ENCODE data around the gene RAB23.
A peak's percentile ranks its signal among the peaks of the same experiment; 100 is the strongest.

RAB23 gene

GRCh38 chr6:57257911-57258541 is 35.9 kb upstream of the RAB23 start:
- H3K9ac ChIP-seq (ENCODE audit: low read depth in 1 of 2, low read length in 2 of 2) = no peak overlapping the region
- no peaks in the 10 kb centered on the region for H3K9me3 ChIP-seq (ENCODE audit: control insufficient read depth in 2 of 2, low read length in 2 of 2)
- peak overlapping the region in 1 of 2 donors; percentile 27 for H3K4me3 ChIP-seq (ENCODE audit: low read length in 2 of 2)
- no peaks in the 10 kb centered on the region for H3K36me3 ChIP-seq (ENCODE audit: control insufficient read depth in 2 of 2, insufficient read depth in 2 of 2, low read length in 2 of 2)
- peak overlapping the region; percentile 69 for H3K27ac ChIP-seq (ENCODE audit: low read depth in 2 of 2, low read length in 2 of 2)
- H3K4me1 ChIP-seq (ENCODE audit: control insufficient read depth in 2 of 2, insufficient read depth in 2 of 2, low read length in 2 of 2) = no peaks in the 10 kb centered on the region
- no peaks in the 10 kb centered on the region for H3K27me3 ChIP-seq (ENCODE audit: control insufficient read depth in 2 of 2, insufficient read depth in 2 of 2, low read length in 2 of 2)

GRCh38 chr6:57256541-57256940 is 34.4 kb upstream of the RAB23 start:
- no peaks in the 10 kb centered on the region for H3K9me3 ChIP-seq (ENCODE audit: control insufficient read depth in 2 of 2, low read length in 2 of 2)
- no peak overlapping the region for H3K4me3 ChIP-seq (ENCODE audit: low read length in 2 of 2)
- no peaks in the 10 kb centered on the region for H3K27me3 ChIP-seq (ENCODE audit: control insufficient read depth in 2 of 2, insufficient read depth in 2 of 2, low read length in 2 of 2)
- H3K4me1 ChIP-seq (ENCODE audit: control insufficient read depth in 2 of 2, insufficient read depth in 2 of 2, low read length in 2 of 2) = no peaks in the 10 kb centered on the region
- H3K36me3 ChIP-seq (ENCODE audit: control insufficient read depth in 2 of 2, insufficient read depth in 2 of 2, low read length in 2 of 2) = no peaks in the 10 kb centered on the region
- H3K9ac ChIP-seq (ENCODE audit: low read depth in 1 of 2, low read length in 2 of 2) = no peak overlapping the region
- no peak overlapping the region for H3K27ac ChIP-seq (ENCODE audit: low read depth in 2 of 2, low read length in 2 of 2)

- Histone ChIP-seq H3K4me1 (ENCODE audit: control insufficient read depth in 2 of 2, insufficient read depth in 2 of 2, low read length in 2 of 2) (no peaks in the 10 kb centered on the region), H3K9ac (ENCODE audit: low read depth in 1 of 2, low read length in 2 of 2) (no peak overlapping the region), H3K4me3 (ENCODE audit: low read length in 2 of 2) (no peak overlapping the region), H3K36me3 (ENCODE audit: control insufficient read depth in 2 of 2, insufficient read depth in 2 of 2, low read length in 2 of 2) (no peaks in the 10 kb centered on the region), H3K27me3 (ENCODE audit: control insufficient read depth in 2 of 2, insufficient read depth in 2 of 2, low read length in 2 of 2) (no peaks in the 10 kb centered on the region), H3K9me3 (ENCODE audit: control insufficient read depth in 2 of 2, low read length in 2 of 2) (no peaks in the 10 kb centered on the region), H3K27ac (ENCODE audit: low read depth in 2 of 2, low read length in 2 of 2) (no peak overlapping the region)
Measured at GRCh38 chr6:57255451-57256169, 33.5 kb upstream of the RAB23 start.

DNA sequence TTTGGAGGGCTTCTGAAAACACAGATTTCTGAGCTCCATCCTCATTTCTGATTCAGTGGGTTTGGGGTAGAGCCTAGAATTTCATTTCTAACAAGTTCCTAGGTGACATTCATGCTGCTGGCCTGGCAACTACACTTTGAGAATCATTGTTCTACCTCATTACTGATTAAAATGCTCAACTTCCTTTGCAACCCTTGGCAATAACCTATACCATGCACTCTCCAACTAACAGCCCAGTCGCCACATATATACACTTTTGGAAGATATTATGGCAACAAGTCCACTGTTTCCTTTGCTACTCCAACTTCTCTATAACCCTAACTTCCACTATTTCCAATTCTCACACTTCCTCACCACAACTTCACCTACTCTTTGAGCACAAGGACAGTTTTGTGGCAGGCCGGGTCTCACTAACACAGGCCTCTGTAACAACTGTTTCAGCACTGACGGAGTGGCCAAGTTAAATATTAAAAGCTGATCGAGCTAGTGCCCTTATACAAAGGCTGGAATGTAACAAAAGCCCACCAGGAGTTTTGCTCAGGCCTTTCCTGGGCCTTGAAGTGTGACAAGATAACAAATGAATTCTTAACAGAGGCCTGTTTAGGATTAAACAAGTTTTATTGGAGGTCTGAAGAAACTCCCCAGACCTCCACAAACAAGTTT is 32.1 kb upstream of the RAB23 start:
- no peaks in the 10 kb centered on the region for H3K9me3 ChIP-seq (ENCODE audit: control insufficient read depth in 2 of 2, low read length in 2 of 2)
- H3K4me3 ChIP-seq (ENCODE audit: low read length in 2 of 2) = no peak overlapping the region
- no peaks in the 10 kb centered on the region for H3K27me3 ChIP-seq (ENCODE audit: control insufficient read depth in 2 of 2, insufficient read depth in 2 of 2, low read length in 2 of 2)
- peak overlapping the region; percentile 12 to 46 for H3K27ac ChIP-seq (ENCODE audit: low read depth in 2 of 2, low read length in 2 of 2)
- no peak overlapping the region for H3K9ac ChIP-seq (ENCODE audit: low read depth in 1 of 2, low read length in 2 of 2)
- H3K4me1 ChIP-seq (ENCODE audit: control insufficient read depth in 2 of 2, insufficient read depth in 2 of 2, low read length in 2 of 2) = no peaks in the 10 kb centered on the region
- H3K36me3 ChIP-seq (ENCODE audit: control insufficient read depth in 2 of 2, insufficient read depth in 2 of 2, low read length in 2 of 2) = no peaks in the 10 kb centered on the region

GRCh38 chr6:57252975-57253374 is 30.9 kb upstream of the RAB23 start:
- H3K4me3 ChIP-seq (ENCODE audit: low read length in 2 of 2) = no peak overlapping the region
- no peaks in the 10 kb centered on the region for H3K9me3 ChIP-seq (ENCODE audit: control insufficient read depth in 2 of 2, low read length in 2 of 2)
- no peaks in the 10 kb centered on the region for H3K4me1 ChIP-seq (ENCODE audit: control insufficient read depth in 2 of 2, insufficient read depth in 2 of 2, low read length in 2 of 2)
- H3K27me3 ChIP-seq (ENCODE audit: control insufficient read depth in 2 of 2, insufficient read depth in 2 of 2, low read length in 2 of 2) = no peaks in the 10 kb centered on the region
- no peaks in the 10 kb centered on the region for H3K36me3 ChIP-seq (ENCODE audit: control insufficient read depth in 2 of 2, insufficient read depth in 2 of 2, low read length in 2 of 2)
- no peak overlapping the region for H3K9ac ChIP-seq (ENCODE audit: low read depth in 1 of 2, low read length in 2 of 2)
- peak overlapping the region; percentile 67 for H3K27ac ChIP-seq (ENCODE audit: low read depth in 2 of 2, low read length in 2 of 2)

DNA sequence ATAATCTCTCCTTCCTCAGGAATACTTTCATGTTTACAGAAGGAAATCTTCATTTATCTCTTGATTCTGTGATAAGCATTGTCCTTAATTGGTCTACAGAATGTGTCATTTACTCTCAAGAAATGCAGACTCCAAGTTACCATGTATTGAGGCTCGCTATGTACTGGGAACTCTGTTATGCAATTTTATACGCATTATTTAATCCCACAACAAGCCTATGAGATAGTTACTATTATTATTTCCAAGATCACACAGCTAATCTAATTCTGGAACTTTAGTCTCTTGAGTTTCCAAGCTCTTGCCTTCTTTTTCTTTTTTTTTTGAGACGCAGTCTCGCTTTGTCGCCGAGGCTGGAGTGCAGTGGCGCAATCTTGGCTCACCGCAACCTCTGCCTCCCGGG is 30.0 kb upstream of the RAB23 start:
- Histone ChIP-seq H3K36me3 (ENCODE audit: control insufficient read depth in 2 of 2, insufficient read depth in 2 of 2, low read length in 2 of 2) (no peaks in the 10 kb centered on the region), H3K27me3 (ENCODE audit: control insufficient read depth in 2 of 2, insufficient read depth in 2 of 2, low read length in 2 of 2) (no peaks in the 10 kb centered on the region), H3K4me3 (ENCODE audit: low read length in 2 of 2) (no peak overlapping the region), H3K9me3 (ENCODE audit: control insufficient read depth in 2 of 2, low read length in 2 of 2) (no peaks in the 10 kb centered on the region), H3K4me1 (ENCODE audit: control insufficient read depth in 2 of 2, insufficient read depth in 2 of 2, low read length in 2 of 2) (no peaks in the 10 kb centered on the region), H3K9ac (ENCODE audit: low read depth in 1 of 2, low read length in 2 of 2) (no peak overlapping the region), H3K27ac (ENCODE audit: low read depth in 2 of 2, low read length in 2 of 2) (peak overlapping the region; percentile 67)

GRCh38 chr6:57250348-57250747 is 28.2 kb upstream of the RAB23 start:
- Histone ChIP-seq H3K4me1 (ENCODE audit: control insufficient read depth in 2 of 2, insufficient read depth in 2 of 2, low read length in 2 of 2) (no peaks in the 10 kb centered on the region), H3K27me3 (ENCODE audit: control insufficient read depth in 2 of 2, insufficient read depth in 2 of 2, low read length in 2 of 2) (no peaks in the 10 kb centered on the region), H3K27ac (ENCODE audit: low read depth in 2 of 2, low read length in 2 of 2) (no peak overlapping the region), H3K36me3 (ENCODE audit: control insufficient read depth in 2 of 2, insufficient read depth in 2 of 2, low read length in 2 of 2) (no peaks in the 10 kb centered on the region), H3K4me3 (ENCODE audit: low read length in 2 of 2) (no peak overlapping the region), H3K9me3 (ENCODE audit: control insufficient read depth in 2 of 2, low read length in 2 of 2) (no peaks in the 10 kb centered on the region), H3K9ac (ENCODE audit: low read depth in 1 of 2, low read length in 2 of 2) (no peak overlapping the region)

DNA sequence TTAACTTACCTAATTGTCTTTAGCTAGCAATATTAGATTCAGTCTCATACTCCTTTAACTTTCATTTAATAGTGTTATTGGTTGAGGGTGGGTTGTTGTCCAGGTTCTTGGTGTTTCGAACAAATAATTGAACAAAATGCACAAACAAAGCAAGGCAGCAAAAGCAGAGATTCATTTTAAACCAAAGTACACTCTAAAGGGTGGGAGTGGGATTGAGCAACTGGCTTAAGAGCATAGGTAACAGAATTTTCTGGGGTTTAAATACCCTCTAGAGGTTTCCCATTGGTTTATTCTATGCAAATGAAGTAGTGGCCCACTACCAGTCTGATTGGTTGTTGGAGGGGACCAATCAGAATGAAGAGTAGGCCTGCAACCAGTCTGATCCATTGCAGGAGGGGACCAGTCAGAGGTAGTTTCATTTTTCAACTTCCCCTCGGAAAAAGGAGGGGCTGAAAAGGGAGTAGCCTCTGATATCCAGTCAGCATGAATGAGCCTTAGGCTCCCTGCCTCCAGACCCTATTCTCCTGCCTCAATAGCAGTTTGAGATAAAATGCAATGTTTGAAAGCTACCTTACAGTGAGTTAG is 26.3 kb upstream of the RAB23 start:
- Histone ChIP-seq H3K4me3 (ENCODE audit: low read length in 2 of 2) (no peak overlapping the region), H3K4me1 (ENCODE audit: control insufficient read depth in 2 of 2, insufficient read depth in 2 of 2, low read length in 2 of 2) (no peaks in the 10 kb centered on the region), H3K9me3 (ENCODE audit: control insufficient read depth in 2 of 2, low read length in 2 of 2) (no peaks in the 10 kb centered on the region), H3K27ac (ENCODE audit: low read depth in 2 of 2, low read length in 2 of 2) (no peak overlapping the region), H3K27me3 (ENCODE audit: control insufficient read depth in 2 of 2, insufficient read depth in 2 of 2, low read length in 2 of 2) (no peaks in the 10 kb centered on the region), H3K36me3 (ENCODE audit: control insufficient read depth in 2 of 2, insufficient read depth in 2 of 2, low read length in 2 of 2) (no peaks in the 10 kb centered on the region), H3K9ac (ENCODE audit: low read depth in 1 of 2, low read length in 2 of 2) (no peak overlapping the region)

GRCh38 chr6:57247603-57248002 is 25.5 kb upstream of the RAB23 start:
- Histone ChIP-seq H3K27ac (ENCODE audit: low read depth in 2 of 2, low read length in 2 of 2) (no peak overlapping the region), H3K9me3 (ENCODE audit: control insufficient read depth in 2 of 2, low read length in 2 of 2) (no peaks in the 10 kb centered on the region), H3K27me3 (ENCODE audit: control insufficient read depth in 2 of 2, insufficient read depth in 2 of 2, low read length in 2 of 2) (no peaks in the 10 kb centered on the region), H3K4me3 (ENCODE audit: low read length in 2 of 2) (no peak overlapping the region), H3K4me1 (ENCODE audit: control insufficient read depth in 2 of 2, insufficient read depth in 2 of 2, low read length in 2 of 2) (no peaks in the 10 kb centered on the region), H3K36me3 (ENCODE audit: control insufficient read depth in 2 of 2, insufficient read depth in 2 of 2, low read length in 2 of 2) (no peaks in the 10 kb centered on the region), H3K9ac (ENCODE audit: low read depth in 1 of 2, low read length in 2 of 2) (no peak overlapping the region)

DNA sequence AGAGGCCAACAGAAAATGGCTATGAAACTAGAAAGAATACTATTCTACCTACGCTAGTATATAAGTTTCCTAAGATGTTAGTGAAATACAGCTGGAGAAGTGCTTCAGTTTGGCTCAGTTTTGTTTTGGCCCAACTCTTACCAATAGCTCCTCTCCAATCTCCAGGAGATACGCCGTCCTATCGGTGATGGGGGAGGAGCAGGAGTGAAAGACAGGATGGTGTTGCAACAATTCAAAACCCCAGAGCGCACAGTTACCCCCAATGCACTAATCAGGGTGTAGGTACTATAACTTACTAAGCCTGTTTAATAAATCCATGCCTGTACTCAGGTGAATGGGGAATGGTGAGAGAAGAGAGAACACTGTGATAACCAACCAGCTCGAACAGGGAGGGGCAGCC is 24.2 kb upstream of the RAB23 start:
- H3K36me3 ChIP-seq (ENCODE audit: control insufficient read depth in 2 of 2, insufficient read depth in 2 of 2, low read length in 2 of 2) = no peaks in the 10 kb centered on the region
- no peaks in the 10 kb centered on the region for H3K27me3 ChIP-seq (ENCODE audit: control insufficient read depth in 2 of 2, insufficient read depth in 2 of 2, low read length in 2 of 2)
- no peak overlapping the region for H3K4me3 ChIP-seq (ENCODE audit: low read length in 2 of 2)
- no peak overlapping the region for H3K27ac ChIP-seq (ENCODE audit: low read depth in 2 of 2, low read length in 2 of 2)
- H3K9ac ChIP-seq (ENCODE audit: low read depth in 1 of 2, low read length in 2 of 2) = no peak overlapping the region
- H3K4me1 ChIP-seq (ENCODE audit: control insufficient read depth in 2 of 2, insufficient read depth in 2 of 2, low read length in 2 of 2) = no peaks in the 10 kb centered on the region
- H3K9me3 ChIP-seq (ENCODE audit: control insufficient read depth in 2 of 2, low read length in 2 of 2) = no peaks in the 10 kb centered on the region
